ENCODE results near the gene MYL5. TPM values are rescaled to one million over a fixed set of nuclear protein-coding genes. Genes with fewer than 3 reads are reported as not detected.

Gene MYL5
- total RNA-seq, 1 donor from 2014 or later: 27.9 TPM

DNA sequence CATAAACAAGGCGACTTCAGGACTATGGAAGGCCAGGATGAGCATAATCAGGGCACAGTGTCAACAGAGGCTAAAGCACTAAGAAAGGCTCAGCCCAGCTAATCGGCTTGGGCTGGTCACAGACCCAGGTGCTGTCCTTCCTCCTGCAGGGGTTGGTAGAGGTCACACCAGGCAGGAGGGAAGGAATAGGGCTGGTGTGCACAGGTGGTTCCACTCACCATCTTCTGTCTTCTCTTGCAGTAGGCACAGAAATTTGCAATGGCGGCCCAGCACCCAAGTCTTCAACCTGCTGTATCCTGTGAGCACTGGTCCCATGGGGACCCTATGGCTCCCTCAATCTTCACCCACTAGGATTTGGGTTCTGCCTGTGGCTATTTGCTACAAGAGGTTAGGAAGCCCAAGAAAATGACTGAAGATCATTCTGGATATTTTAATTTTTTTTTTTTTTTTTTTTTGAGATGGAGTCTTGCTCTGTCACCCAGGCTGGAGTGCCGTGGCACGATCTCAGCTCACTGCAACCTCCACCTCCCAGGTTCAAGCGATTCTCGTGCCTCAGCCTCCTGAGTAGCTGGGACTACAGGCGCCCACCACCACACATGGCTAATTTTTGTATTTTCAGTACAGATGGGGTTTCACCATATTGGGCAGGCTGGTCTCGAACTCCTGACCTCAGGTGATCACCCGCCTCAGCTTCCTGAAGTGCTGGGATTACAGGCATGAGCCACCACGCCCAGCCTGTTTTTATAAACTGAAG is 4.4 kb upstream of the MYL5 start:
- intact Hi-C loops (cut with micrococcal nuclease): loop anchor here (10.0 kb wide), 1 partner anchor 1865 kb away; the partner anchor contains the start of gene FAM193A

DNA sequence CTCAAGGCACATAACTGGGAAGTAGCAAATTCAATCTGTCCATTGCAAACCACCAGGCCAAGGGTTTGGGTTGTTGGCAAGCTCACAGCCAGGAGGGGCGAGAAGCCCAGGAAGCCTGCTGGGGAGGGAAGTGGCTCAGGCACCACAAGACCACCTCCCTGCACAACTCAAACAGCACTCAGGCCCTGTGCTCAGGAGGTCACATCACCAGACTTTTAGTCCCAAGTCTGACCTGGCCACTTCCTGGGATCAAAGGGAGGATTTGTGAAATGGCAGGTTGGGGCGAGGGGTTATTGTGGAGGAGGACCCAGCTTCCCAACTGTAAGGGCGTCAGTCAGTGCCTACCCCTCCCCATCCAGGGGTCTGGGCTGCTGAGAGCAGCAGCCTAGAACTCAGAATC is 2.6 kb upstream of the MYL5 start:
- intact Hi-C loops (cut with micrococcal nuclease): loop anchor here (10.0 kb wide), 1 partner anchor 1863 kb away; the partner anchor contains the start of gene FAM193A

DNA sequence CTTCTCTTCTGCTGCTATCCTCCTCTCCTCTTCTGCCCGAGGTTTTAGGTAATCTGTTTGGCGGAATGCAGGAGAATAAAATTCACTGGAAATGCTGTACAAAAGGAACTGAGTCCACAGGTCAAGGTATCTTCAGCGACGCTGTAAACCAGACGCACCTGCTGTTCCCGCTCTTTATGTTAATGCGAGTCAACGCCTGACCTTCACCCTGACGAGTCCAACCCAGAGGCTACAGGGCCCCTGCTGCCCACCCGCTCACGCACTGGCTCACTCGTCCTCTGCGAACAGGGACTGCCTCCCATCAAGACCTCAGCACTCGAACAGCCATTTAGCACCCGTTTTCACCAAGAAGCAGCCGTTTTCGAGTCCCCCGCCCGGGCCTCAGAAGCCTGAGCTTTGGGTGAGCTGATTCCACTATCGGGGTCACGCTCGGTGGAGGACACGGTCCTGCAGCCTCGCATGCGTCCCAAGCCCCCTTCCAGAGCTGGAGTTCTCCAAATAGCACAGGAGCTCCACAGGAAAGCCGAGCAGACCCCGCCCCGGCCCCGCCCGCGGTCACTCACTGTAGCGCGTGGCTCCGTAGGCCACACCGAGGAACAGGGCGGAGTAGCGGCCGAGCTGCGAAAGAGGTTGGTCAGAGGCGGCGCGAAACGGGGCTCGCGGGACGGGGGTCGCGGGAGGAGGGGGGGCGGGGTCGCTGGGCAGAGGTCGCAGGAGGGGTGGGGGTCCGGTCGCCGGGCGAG is 822 bp upstream of the MYL5 start:
- intact Hi-C loops (cut with micrococcal nuclease): loop anchor here (1.0 to 10.0 kb wide), 14 partner anchors 9 to 1861 kb away; partner anchors contain the start of genes DGKQ, FAM193A, PCGF3 and PIGG

DNA sequence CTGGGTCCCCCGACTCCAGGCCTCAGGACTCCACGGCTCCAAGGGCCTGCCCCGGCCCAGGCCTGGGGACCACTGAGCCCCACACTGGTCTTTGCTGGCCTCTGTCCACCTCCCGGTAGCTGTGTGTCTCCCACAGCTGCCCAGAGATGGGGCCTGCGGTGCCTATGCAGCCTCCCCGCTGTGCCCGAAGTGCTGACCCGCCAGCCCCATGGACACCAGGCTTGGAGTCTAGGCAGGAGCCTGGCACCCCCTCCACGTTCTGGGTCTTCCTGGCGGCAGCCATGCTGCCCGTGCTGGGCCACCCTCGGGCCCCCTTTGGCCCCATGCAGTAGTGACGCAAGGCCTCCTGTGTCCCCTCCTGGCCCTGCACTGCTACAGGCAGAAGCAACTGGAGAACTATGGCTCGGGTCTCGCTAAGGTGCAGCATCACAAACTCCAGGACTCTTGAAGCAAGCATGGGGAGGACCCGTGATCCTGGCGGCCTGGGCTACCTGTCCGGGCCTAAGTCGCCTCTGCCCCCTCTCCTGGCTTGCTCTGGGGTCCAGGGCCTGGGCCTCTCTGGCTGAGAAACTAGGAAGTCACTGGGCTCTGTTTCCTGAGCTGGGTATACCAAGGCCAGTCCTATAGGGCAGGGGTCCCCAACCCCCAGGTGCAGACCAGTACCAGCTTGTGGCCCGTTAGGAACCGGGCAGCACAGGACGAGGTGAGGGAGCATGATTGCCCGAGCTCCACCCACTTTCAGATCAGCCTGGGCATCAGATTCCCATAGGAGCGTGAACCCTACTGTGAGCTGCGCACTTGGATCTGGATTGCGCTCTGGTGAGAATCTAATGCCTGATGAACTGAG is 917 bp downstream of the MYL5 start:
- intact Hi-C loops (cut with micrococcal nuclease): loop anchor here (2.0 to 10.0 kb wide), 2 partner anchors 672 to 1860 kb away; partner anchors contain the start of genes FAM193A and UVSSA

DNA sequence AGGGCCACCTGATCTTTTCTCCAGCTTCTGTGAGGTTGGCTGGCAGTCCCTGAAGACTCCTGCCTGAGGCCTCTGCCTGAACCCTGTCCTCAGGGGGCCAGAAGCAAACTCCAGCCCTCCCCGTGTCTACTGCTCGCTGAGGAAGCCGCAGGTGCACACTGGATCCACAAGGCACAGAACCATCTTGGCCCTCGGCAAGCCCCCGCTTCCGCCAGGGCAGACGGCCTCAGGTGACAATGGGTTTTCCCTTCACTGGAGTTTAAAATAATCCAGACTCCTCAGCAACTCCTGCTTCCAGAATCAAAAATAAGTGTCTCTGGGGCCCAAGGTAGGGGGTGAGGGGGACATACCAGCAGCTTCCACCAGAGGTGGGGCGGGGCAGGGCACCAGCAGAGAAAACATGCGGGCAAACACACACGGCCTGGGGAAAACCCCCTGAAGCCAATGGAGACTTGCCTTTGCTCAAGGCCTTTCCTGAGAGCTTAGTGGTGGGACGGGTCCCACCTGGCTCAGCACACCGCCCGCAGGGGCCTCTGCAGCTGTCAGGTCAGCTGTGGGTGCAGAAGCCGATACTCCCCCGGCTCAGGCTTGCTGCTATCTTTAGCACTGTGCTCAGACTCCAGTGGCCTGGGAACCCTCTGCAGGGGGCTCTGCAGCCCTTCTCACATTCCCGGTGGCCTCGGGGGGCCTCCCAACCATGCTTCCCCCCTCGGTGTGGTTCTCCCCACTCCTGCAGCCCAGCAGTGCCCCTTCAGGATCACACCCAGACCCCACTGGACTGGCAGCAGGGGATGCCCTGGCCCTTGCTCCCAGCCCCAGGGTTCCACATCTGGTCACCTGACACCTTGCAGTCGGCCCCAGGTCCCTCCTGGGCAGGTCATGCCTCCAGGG is 1.9 kb downstream of the MYL5 start:
- intact Hi-C loops (cut with micrococcal nuclease): loop anchor here (2.0 to 10.0 kb wide), 2 partner anchors 671 to 1859 kb away; partner anchors contain the start of genes FAM193A and UVSSA

DNA sequence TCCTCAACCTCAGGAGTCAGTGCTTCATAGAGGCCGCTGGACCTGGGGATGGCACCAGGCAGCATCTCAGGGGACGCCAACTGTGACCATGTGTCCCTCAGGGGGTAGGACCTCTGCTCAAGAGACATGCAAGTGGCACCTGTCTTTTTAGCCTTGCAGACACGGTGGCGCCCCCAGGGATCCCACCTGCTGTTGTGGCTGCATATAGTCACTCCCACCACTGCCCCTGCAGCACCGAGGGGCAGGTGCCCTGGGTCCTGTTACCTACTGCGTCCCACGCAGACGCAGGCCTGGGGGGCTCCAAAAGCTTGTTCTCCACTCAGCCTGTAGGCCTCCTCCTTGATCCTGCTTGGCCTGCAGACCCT is 2.5 kb downstream of the MYL5 start:
- intact Hi-C loops (cut with micrococcal nuclease): loop anchor here (10.0 kb wide), 1 partner anchor 1858 kb away; the partner anchor contains the start of gene FAM193A

DNA sequence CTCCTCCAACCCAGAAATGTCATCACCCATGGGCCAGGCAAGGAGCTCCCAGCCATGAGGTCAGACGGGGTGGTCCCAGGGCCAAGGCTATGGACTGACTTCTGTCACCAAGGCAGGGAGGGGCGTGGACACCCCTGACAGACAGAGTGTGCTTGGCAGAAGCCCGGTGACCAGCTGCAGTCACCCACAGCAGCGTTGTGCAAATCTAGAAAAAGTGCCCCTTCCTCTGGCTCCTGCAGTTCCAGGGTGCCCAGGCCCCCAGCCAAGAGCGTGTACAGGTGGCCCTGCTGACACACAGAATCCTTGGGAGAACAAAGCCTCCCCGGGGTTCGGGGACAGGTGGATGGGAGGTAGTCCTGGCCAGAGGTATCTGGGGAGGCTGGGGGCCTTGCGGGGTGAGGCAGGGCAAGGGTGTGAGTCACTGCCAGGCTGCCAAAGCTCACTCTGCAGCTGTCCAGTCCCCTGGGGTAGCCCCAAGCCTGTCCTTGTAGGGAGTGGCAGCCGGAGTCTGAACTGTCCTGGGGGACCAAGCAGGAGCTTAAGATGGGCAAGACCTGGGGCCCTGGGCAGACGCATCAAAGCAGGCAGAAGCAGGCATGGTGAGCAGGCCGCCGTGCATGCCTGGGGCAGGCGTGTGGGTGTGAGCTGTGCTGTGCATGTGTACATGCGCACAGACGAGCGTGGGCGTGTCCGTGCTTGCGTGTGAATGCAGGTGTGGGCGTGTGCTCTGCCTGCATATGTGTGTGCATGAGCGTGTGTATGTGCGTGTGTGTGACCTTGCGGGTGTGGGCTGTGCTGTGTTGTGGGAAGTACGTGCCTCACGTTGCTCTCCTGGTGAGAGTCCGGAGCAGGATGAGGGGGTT is 3.3 kb downstream of the MYL5 start:
- intact Hi-C loops (cut with micrococcal nuclease): loop anchor here (10.0 kb wide), 1 partner anchor 1857 kb away; the partner anchor contains the start of gene FAM193A

DNA sequence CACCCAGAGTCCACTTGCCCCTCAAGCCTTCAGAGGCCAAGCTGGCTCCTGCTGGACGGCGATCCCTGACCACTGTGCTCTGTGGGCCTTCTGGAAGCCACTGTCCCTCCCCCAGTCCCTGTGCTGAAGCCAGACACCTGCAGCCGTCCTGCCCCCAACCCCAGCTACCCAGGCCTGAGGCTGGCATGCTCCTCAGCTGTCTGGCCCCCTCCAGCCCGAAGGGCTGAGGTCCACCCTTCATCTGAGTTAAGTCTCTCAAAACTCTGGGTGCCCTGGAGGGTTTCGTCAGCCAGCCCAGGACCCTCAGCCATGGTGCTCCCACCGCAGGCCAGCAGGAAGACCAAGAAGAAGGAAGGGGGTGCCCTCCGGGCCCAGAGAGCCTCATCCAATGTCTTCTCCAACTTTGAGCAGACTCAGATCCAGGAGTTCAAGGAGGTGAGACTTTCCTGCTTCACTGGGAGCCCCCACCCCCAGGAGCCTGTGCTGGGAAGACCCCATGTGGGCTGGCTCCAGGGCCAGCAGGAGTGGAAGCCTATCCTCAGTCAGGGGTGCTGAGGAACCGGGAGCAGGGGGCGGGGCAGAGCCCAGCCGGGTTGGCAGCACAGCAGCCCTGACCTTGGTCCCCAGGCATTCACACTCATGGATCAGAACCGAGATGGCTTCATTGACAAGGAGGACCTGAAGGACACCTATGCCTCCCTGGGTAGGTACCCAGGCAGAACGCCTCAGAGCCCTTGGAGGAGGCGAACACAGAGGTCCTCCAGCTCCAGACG is 4.2 kb downstream of the MYL5 start:
- intact Hi-C loops (cut with micrococcal nuclease): loop anchor here (10.0 kb wide), 1 partner anchor 1856 kb away; the partner anchor contains the start of gene FAM193A

DNA sequence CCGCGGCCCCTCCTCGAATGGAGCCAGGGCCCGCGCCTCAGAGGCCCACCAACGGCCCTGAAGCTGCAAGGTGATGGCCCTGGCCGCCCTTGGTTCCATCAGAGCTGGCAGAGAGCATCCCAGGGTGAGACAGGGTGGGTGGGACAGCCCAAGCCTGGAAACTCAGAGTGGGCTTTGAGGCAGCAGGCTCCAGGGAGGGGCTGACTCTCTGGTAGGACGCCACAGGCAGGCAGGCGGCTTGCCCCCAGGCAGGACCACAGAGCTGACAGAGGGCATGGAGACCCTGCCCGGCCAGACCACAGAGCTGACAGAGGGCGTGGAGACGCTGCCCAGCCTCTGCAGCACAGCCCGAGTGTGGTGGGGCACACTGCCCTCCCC is 4.8 kb downstream of the MYL5 start:
- intact Hi-C loops (cut with micrococcal nuclease): loop anchor here (10.0 kb wide), 1 partner anchor 1856 kb away; the partner anchor contains the start of gene FAM193A

DNA sequence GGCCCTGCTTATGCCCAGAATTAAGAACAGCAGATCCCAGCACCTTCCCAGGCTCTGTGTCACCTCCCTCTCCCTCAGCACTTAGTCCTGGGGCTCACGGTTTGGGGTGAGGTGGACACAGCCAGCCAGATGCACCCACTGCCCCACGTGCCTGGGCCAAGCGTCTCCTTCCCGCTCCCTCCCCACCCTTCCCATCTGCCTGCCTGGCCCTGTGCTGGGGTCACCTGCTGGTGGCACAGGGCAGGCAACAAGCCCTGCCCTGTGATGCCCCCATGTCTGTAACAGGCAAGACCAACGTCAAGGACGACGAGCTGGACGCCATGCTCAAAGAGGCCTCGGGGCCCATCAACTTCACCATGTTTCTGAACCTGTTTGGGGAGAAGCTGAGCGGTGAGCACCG is 5.3 kb downstream of the MYL5 start:
- intact Hi-C loops (cut with micrococcal nuclease): loop anchor here (10.0 kb wide), 1 partner anchor 1855 kb away; the partner anchor contains the start of gene FAM193A

DNA sequence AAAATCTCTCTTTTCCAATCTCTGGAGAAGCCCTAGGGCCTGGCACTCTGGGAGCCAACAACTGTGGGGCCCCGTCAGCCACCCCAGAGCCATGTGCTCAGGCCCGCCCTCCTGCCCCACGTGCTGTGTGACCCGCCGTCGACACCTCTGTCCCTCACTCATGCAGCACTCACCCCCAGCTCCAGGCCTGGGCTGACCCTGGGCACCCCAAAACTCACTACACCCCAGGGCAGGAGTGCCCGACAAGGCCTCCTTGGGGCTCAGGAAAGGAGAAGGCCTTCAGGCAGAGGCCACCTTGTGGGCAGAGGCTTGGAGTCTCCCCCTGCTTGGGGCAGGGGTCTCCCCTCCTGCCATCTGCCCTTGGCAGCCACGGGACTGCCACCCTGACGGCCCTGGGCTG is 5.7 kb downstream of the MYL5 start:
- intact Hi-C loops (cut with micrococcal nuclease): no loop called here

DNA sequence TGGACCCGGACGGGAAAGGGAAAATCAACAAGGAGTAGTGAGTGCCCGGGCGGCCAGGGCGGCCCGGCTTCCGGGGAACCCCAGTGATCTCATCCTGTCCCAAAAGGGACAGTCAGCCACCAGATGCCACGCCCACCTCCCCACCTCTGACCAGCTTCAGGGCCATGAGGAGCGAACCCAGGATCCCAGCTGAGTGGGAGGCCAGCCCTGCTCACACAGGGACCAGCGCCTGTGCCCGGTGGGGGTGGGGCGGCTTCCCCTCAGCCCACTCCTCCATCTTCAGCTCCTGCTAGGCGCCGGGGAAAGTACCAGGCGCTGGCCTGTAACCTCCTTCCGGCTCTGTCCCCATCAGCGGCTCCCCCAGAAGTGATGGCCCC is 6.2 kb downstream of the MYL5 start:
- intact Hi-C loops (cut with micrococcal nuclease): no loop called here

DNA sequence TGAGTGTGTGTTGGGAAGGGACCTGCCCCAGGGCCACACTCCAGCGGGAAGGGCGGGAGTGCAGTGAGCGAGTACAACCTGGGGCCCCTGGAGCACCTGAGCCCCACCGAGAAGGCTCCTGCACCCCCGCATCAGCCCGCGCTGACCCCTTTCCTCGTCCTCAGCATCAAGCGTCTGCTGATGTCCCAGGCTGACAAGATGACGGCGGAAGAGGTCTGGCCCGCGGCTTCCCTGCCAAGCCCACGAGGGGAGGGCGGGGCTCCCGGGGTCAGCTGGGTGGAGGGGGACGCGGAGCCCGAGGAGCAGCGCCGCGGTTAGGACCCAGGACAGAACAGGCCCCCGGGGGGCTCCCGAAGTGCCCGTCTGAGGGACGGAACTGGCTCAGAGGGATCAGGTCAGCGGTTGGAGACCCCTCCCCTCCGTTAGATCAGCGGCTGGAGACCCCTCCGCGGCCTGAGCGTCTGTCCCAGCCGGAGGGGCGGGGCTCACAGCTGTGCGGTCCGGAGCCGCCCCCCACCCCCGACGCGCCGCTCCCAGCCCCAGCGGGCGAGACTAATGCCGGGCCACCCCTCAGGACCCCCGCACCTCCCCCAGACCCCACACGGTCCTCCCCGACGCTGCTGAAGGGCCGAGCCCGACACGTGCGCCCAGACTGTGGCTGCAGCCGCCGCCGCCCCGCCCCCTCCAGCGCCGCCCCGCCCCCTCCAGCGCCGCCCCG is 6.7 kb downstream of the MYL5 start:
- intact Hi-C loops (cut with micrococcal nuclease): no loop called here

DNA sequence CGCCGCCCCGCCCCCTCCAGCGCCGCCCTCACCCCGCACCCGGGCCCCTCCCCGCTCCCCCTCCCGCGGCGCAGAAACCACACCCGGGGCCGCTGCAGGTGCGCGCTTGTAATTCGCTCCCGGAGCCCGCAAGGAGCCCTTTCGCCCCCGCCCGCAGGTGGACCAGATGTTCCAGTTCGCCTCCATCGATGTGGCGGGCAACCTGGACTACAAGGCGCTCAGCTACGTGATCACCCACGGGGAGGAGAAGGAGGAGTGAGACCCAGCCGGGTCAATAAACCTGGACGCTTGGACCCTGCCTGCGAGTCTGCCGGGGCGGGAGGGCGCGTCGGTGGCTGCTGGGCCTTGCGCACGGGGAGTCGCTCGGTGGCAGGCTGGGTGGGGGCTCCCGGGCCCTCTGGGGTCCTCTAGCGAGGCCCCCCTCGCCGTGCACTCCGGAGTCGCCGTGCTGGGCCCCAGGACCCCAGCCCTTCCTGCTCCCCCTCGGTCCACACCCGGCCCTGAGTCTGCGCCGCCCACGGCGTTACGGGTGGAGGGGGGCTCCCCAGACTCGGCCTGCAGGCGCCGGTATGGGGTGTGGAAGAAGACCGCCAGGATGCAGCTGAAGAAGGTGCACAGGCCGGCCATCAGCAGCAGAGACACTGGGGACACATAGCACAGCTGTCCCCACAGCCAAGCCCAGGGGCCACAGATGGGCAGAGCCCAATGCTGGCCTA is 7.6 kb downstream of the MYL5 start:
- intact Hi-C loops (cut with micrococcal nuclease): no loop called here

DNA sequence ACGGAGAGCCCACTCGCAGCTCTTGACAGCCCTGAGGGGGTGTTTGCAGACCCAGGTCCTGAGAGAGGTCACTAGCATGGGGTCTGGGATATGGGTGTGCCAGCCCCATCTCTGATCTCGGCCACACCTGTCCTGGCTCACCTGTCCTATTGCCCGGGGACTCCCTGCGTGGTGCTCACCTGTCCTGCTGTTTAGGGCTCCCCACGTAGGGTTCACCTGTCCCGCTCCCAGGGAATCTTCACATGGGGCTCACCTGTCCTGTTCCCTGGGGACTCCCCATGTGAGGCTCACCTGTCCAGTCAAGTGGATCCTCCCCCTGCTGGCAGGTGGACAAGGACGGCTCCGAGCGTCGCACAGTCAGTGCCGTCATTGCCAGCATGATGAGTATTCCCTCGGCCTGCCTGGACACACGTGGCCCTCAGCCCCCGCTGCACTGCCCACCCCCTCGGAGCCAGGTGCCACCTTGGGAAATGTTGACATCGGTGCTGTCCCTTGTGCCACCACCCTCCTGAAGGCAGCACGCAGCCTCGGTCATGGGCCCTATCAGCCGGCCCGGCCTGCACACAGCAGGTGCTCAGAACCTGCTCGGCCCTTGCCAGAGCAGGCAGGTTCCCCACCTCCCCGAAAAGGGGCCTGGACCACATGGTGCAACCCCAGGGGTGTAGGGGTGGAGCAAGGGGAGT is 8.3 kb downstream of the MYL5 start:
- intact Hi-C loops (cut with micrococcal nuclease): no loop called here

DNA sequence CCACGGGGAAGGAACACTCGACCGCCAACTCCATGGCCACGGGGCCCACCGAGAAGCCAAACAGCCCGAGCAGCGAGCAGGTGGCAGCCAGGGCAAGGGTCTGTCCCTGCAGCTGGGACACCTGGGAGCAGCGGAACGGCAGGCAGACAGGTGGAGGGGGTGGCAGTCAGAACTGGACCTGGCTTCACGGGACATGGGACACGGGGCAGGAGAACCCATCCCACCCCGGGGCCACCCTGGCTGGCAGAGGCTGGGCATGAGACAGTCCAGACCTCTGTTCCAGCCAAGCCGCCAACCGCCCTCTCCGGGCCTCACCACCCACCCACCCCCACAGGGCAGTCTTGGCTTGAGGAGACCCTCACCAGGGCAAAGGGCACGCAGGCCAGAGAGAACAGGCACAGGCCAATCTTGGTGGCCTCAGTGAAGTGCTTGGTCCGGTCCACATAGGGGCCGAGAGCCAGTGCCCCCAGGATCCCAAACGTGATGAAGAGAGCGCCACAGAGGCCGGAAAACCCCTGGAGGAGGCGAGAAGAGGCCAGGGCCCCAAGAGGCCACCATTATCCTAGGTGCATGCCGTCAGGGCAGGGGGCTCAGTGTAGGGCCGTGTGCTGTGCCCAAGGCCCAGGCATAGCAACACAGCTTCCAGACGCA is 9.0 kb downstream of the MYL5 start:
- intact Hi-C loops (cut with micrococcal nuclease): no loop called here
